SH-SY5Y (cell line): ENCODE data around the gene BMP5.

Experiments
- GATA2 ChIP-seq: IDR thresholded peaks from 2 replicates; pipeline ENCODE4 v1.6.1; 2011; ENCODE audit warnings: mild to moderate bottlenecking, low read depth, low read length
- GATA3 ChIP-seq: IDR thresholded peaks from 2 replicates; pipeline ENCODE4 v1.6.1; 2011; ENCODE audit warnings: low read depth, mild to moderate bottlenecking, low read length, moderate library complexity

- TF ChIP-seq GATA3, result no peak
- TF ChIP-seq GATA2, result no peak
These were observed 34.0 kb downstream of the BMP5 start for GRCh38 chr6:55841341-55841740.
